GM18517 (cell line): ENCODE results near the gene SHMT2.

Source experiments
- ATAC-seq: cut with Tn5 transposase; IDR thresholded peaks from one replicate; pipeline ENCODE4 v1.9.1; 2021; ENCODE audit warnings: mild to moderate bottlenecking, moderate library complexity; ENCODE audit not compliant: unreplicated experiment

Gene SHMT2

DNA sequence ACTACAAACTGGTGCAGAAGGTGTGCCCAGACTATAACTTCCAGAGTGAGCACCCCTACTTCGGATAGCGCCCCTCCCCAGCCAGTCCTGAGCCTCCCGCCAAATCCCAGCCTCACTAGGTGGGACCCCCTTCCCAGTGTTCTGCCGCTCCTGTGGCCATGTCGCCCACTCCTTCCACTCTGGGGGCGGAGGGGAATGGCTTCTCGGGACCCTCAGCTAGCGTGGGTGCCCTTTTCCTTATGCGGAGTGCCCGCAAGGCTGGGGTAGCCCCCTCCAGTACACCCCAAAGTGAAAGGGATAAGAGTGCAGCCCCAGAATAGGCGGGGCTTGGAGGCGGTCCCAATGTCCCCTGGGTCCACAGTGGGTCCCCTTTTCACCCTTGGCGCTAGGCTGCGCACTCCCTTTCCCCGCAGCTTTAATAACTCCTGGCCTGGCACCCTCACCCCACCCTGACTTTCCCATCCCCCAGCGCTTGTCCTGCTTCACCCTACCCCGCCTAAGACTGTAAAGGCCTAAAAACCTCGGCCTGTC lies 3.8 kb upstream of the SHMT2 start:
- ATAC-seq = no peak

GRCh38 chr12:57226588-57227314 lies 2.8 kb upstream of the SHMT2 start:
- ATAC-seq = no peak

GRCh38 chr12:57227315-57228115 lies 2.0 kb upstream of the SHMT2 start:
- ATAC-seq = no peak

DNA sequence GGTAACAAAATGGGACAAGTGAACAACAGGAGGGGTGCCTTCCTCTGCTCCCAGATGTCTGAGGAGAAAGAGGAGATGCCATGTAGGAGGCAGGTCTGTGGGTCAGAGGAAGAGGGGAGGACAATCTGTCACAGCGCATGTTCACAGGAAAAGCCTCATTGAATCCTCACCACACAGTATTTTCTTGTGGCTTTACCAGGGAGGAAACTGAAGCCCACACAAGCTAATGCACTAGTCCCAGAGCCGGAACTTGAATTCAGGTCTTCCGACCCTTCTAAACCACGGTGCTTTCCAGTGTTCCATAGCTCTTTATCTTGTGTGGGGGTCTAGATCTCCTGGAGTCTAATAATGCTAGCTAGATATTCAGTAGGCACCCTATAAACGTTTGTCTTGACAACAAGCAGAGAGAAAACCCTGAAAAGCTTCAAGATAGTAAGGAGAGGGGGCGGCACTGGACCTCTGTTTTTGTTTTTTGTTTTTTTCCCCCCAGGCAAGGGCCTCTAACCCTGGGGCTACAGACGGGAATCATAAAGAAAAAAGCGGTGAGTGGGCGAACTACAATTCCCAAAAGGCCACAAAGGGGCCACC lies 371 bp upstream of the SHMT2 start:
- no peak for ATAC-seq

DNA sequence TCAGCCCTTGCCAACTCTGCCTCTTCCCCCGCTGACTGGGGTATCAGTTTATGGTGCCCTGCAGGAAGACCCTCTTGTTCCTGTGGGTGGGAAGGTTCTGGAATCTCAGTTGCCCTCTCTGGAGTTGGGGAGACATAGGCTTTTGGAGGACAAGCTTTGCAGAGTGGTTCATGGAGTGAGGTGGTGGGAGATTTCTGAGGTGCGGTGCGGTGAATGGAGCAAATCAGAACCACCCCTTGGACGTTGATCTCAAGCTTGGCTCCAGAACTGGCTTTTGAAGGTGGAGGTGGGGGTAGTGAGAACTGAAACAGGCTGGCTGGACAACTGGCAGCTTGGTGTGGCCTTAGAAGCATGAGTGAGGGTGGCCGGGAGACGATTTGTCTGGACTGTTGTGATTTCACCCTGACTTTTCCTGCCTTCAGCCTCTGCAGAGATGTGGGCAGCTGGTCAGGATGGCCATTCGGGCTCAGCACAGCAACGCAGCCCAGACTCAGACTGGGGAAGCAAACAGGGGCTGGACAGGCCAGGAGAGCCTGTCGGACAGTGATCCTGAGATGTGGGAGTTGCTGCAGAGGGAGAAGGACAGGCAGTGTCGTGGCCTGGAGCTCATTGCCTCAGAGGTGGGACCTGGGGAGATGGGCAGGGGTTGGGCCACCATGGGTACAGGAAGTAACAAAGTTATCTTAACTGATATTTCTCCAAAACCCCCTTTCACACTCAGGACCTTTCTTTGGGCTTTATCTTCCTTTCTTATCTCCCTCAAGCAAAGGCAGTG lies 1.1 kb downstream of the SHMT2 start:
- ATAC-seq = no peak

DNA sequence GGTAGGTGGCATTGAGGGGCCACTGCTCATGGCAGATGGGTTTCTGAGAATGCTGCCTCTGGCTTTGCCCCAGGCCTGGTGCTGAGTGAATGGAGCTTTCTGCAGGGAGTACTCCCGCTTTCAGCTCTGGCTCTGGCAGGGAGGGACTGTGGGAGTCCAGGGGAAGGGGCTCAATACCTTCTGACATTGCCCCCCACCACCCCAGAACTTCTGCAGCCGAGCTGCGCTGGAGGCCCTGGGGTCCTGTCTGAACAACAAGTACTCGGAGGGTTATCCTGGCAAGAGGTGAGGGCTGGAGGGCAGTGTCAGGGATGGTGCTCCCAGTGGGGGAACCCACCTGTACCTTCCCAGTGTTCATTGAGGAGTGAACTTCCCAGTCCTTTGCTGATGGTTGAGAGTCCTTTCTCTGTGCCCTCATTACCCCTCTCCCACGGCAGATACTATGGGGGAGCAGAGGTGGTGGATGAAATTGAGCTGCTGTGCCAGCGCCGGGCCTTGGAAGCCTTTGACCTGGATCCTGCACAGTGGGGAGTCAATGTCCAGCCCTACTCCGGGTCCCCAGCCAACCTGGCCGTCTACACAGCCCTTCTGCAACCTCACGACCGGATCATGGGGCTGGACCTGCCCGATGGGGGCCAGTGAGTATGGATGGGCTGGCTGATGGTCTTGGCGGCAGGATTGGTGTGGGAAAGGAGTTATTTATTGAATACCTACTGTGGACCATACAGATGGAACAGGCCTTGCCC lies 1.9 kb downstream of the SHMT2 start:
- ATAC-seq = no peak

DNA sequence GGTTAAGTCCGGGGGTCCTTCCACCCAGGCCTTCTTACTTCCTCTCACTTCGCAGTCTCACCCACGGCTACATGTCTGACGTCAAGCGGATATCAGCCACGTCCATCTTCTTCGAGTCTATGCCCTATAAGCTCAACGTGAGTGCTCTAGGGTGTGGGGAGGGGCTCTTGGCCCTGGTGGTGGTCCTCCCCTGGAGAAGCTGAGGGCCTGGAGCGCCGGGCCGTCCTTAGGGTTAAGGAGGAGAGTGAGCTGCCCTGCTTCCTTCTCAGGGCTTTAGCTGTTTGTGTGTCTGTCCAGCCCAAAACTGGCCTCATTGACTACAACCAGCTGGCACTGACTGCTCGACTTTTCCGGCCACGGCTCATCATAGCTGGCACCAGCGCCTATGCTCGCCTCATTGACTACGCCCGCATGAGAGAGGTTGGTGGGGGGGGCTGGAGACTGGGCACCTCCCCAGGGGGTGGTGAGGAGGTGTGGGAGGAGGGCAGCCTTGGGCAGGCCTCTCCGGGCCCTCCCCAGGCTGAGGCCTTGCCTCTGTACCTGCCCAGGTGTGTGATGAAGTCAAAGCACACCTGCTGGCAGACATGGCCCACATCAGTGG lies 2.7 kb downstream of the SHMT2 start:
- no peak for ATAC-seq

GRCh38 chr12:57233357-57234232 lies 4.1 kb downstream of the SHMT2 start:
- no peak for ATAC-seq

DNA sequence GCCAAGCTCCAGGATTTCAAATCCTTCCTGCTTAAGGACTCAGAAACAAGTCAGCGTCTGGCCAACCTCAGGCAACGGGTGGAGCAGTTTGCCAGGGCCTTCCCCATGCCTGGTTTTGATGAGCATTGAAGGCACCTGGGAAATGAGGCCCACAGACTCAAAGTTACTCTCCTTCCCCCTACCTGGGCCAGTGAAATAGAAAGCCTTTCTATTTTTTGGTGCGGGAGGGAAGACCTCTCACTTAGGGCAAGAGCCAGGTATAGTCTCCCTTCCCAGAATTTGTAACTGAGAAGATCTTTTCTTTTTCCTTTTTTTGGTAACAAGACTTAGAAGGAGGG lies 4.7 kb downstream of the SHMT2 start:
- no peak for ATAC-seq

- no peak for ATAC-seq
Measured at GRCh38 chr12:57234571-57235016, 5.1 kb downstream of the SHMT2 start.

- ATAC-seq = no peak
Measured at GRCh38 chr12:57235017-57235727, 5.7 kb downstream of the SHMT2 start.

- ATAC-seq = no peak
Measured at GRCh38 chr12:57235728-57236131, 6.2 kb downstream of the SHMT2 start.

DNA sequence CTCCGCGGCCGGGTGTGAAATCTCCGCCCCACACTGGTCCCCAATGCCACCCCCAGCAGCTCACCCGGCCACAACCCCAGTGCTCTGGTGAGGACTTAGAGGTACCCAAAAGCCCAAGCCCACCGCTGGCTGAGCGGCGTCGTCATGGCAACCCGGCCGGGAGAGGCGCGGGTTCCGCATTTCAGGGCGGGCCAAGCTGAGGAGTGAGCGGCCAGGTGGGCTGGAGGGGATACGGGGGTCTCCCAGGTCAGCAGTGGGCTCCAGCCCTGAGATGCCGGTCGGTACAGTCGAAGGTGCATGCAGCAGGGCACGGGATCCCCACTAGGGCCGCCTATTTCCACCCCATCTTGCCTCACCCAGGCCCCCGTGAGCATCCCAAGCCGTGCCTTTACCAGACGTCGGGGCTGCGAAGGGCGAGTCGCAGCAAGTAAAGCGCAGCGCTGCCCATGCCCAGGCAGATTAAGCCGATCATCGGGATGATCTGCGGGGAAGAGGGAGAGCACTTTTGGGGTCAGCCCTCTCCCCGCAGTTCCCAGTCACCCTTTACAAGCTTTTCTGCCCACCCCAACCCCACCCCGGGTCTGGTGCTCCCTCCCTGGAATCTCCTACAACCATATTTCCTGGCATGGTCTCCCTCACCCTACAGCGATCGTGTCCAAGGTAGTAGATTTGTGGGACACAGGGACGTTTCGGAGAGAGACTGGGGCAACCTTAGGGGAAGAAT lies 6.9 kb downstream of the SHMT2 start:
- ATAC-seq = no peak

DNA sequence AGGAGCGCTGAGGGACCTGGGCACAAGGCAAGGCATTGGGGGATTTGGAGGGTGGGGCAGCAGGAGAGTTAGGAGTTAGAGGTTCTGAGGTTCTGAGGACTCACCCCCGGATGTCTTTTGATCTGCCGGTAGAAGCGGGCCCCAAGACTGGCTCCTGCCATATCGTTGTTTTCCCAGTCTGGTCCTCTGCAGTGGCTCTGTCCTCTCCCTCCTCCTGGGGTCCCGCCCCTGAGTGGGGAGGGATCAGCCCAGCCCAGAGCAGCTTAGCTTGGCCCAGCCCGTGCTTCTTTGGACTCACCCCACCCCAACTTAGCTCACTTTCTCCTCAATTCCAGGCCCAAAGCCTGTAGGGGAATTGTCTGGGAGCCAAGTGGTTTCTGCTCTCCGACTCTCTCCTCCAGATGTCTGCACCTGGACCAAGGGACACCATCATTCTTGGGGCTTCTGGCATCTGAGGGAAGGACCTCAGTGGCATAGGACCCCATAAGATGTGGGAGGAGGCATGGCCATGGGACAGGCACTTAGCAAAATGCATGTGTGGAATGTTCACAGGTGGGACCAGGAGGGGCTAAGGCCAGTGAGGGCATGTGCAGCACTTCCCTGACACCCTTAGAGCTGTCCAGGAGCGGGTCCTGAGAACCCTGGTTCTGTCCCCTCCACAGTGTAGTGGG lies 7.5 kb downstream of the SHMT2 start:
- no peak for ATAC-seq

DNA sequence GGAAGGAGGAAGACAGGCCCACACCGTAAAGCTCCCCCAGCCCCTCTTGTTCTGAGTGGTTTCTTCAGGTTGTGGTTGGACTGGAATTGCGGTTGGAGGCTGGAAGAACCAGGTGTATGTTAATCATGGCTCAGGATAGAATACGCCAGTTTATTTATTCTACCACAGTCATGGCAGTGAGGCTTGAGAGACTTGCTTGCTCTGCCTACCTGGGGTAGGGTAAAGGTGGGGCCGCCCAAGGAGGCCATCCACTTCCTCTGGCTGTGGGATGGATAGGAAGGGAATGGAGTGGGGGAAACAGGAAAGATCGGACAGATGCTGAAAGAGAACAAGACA lies 8.1 kb downstream of the SHMT2 start:
- ATAC-seq = no peak

GRCh38 chr12:57237932-57238853 lies 8.7 kb downstream of the SHMT2 start:
- ATAC-seq = no peak
